Ishikawa (cell line): ENCODE results near the gene KLRG1.

Experiments
- CREB1 ChIP-seq: IDR thresholded peaks from 2 replicates; pipeline ENCODE4 v1.6.1; 2012; ENCODE audit warnings: low read depth
- EGR1 ChIP-seq: IDR thresholded peaks from 2 replicates; pipeline ENCODE4 v1.6.1; 2012
- EP300 ChIP-seq: IDR thresholded peaks from 2 replicates; pipeline ENCODE4 v1.6.1; 2012; ENCODE audit warnings: borderline replicate concordance
- MAX ChIP-seq: IDR thresholded peaks from 2 replicates; pipeline ENCODE4 v1.6.1; 2012
- NFIC ChIP-seq: IDR thresholded peaks from 2 replicates; pipeline ENCODE4 v1.6.1; 2012
- RAD21 ChIP-seq: IDR thresholded peaks from 2 replicates; pipeline ENCODE4 v1.6.1; 2012; ENCODE audit warnings: low read depth
- TAF1 ChIP-seq: IDR thresholded peaks from 2 replicates; pipeline ENCODE4 v1.6.1; 2012; ENCODE audit warnings: low read depth, mild to moderate bottlenecking
- TCF12 ChIP-seq: IDR thresholded peaks from 2 replicates; pipeline ENCODE4 v1.6.1; 2012; ENCODE audit warnings: low read depth
- YY1 ChIP-seq: IDR thresholded peaks from 2 replicates; pipeline ENCODE4 v1.6.1; 2012; ENCODE audit warnings: low read depth
- ZBTB7A ChIP-seq: IDR thresholded peaks from 2 replicates; pipeline ENCODE4 v1.6.1; 2012; ENCODE audit warnings: low read depth
- TF ChIP-seq, protein P1 (sequence below): IDR thresholded peaks from 2 replicates; pipeline ENCODE4 v1.6.1; 2012
- TF ChIP-seq, protein P2 (sequence below): IDR thresholded peaks from 2 replicates; pipeline ENCODE4 v1.6.1; 2012; ENCODE audit warnings: low read depth, mild to moderate bottlenecking

GRCh38 chr12:8953773-8954402 is 35.5 kb upstream of the KLRG1 start:
- no peak for TF ChIP-seq EGR1
- TF ChIP-seq CREB1: no peak
- no peak for TF ChIP-seq TAF1
- no peak for TF ChIP-seq YY1
- TF ChIP-seq ZBTB7A: no peak
- no peak for TF ChIP-seq NFIC
- TF ChIP-seq RAD21: no peak
- TF ChIP-seq, protein P1, sequence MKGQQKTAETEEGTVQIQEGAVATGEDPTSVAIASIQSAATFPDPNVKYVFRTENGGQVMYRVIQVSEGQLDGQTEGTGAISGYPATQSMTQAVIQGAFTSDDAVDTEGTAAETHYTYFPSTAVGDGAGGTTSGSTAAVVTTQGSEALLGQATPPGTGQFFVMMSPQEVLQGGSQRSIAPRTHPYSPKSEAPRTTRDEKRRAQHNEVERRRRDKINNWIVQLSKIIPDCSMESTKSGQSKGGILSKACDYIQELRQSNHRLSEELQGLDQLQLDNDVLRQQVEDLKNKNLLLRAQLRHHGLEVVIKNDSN: no peak
- no peak for TF ChIP-seq EP300
- TF ChIP-seq TCF12: no peak
- TF ChIP-seq MAX: no peak
- TF ChIP-seq, protein P2, sequence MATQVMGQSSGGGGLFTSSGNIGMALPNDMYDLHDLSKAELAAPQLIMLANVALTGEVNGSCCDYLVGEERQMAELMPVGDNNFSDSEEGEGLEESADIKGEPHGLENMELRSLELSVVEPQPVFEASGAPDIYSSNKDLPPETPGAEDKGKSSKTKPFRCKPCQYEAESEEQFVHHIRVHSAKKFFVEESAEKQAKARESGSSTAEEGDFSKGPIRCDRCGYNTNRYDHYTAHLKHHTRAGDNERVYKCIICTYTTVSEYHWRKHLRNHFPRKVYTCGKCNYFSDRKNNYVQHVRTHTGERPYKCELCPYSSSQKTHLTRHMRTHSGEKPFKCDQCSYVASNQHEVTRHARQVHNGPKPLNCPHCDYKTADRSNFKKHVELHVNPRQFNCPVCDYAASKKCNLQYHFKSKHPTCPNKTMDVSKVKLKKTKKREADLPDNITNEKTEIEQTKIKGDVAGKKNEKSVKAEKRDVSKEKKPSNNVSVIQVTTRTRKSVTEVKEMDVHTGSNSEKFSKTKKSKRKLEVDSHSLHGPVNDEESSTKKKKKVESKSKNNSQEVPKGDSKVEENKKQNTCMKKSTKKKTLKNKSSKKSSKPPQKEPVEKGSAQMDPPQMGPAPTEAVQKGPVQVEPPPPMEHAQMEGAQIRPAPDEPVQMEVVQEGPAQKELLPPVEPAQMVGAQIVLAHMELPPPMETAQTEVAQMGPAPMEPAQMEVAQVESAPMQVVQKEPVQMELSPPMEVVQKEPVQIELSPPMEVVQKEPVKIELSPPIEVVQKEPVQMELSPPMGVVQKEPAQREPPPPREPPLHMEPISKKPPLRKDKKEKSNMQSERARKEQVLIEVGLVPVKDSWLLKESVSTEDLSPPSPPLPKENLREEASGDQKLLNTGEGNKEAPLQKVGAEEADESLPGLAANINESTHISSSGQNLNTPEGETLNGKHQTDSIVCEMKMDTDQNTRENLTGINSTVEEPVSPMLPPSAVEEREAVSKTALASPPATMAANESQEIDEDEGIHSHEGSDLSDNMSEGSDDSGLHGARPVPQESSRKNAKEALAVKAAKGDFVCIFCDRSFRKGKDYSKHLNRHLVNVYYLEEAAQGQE: no peak
